H9 (cell line): ENCODE data around the gene OR2H1. TPM values are rescaled to one million over a fixed set of nuclear protein-coding genes. Genes with fewer than 3 reads are reported as not detected.

ENCODE experiments used
- DNase-seq: peaks from one replicate; pipeline ENCODE4 v3.0.0-alpha.2; 2017
- H2AFZ ChIP-seq: one replicate; pipeline ENCODE4 v1.6.1; 2013; ENCODE audit warnings: mild to moderate bottlenecking, low read length, control low read depth, moderate library complexity
- H2AK5ac ChIP-seq: 2 replicates; pipeline ENCODE4 v1.6.1; 2013; ENCODE audit warnings: low read length, control low read depth, mixed read lengths; ENCODE audit not compliant: insufficient read length
- H2BK120ac ChIP-seq: one replicate; pipeline ENCODE4 v1.6.1; 2013; ENCODE audit warnings: low read depth, mild to moderate bottlenecking, low read length, control low read depth, inconsistent platforms; ENCODE audit not compliant: poor library complexity, severe bottlenecking
- H2BK12ac ChIP-seq: 2 replicates; pipeline ENCODE4 v1.6.1; 2013; ENCODE audit warnings: low read length, control low read depth, mixed read lengths, low read depth; ENCODE audit not compliant: insufficient read length
- H2BK15ac ChIP-seq: 2 replicates; pipeline ENCODE4 v1.6.1; 2013; ENCODE audit warnings: low read depth, low read length, control low read depth
- H2BK20ac ChIP-seq: one replicate; pipeline ENCODE4 v1.6.1; 2013; ENCODE audit warnings: low read depth, mild to moderate bottlenecking, low read length, control low read depth, inconsistent platforms; ENCODE audit not compliant: poor library complexity, severe bottlenecking
- H2BK5ac ChIP-seq: 2 replicates; pipeline ENCODE4 v1.6.1; 2013; ENCODE audit warnings: low read length, control low read depth, mixed read lengths; ENCODE audit not compliant: insufficient read length
- H3K14ac ChIP-seq: 2 replicates; pipeline ENCODE4 v1.6.1; 2013; ENCODE audit warnings: low read length, control low read depth; ENCODE audit not compliant: insufficient read depth
- H3K18ac ChIP-seq: 2 replicates; pipeline ENCODE4 v1.6.1; 2013; ENCODE audit warnings: low read depth, mild to moderate bottlenecking, mixed read lengths, low read length, control low read depth; ENCODE audit not compliant: insufficient read length
- H3K23ac ChIP-seq: 2 replicates; pipeline ENCODE4 v1.6.1; 2013; ENCODE audit warnings: low read length, control low read depth, mixed read lengths, low read depth; ENCODE audit not compliant: insufficient read length
- H3K23me2 ChIP-seq: 2 replicates; pipeline ENCODE4 v1.6.1; 2013; ENCODE audit warnings: low read depth, mild to moderate bottlenecking, mixed read lengths, low read length, control low read depth; ENCODE audit not compliant: insufficient read length, poor library complexity, severe bottlenecking
- H3K27ac ChIP-seq: 2 replicates; pipeline ENCODE4 v1.5.1; 2013; ENCODE audit warnings: low read length, control low read depth, mixed read lengths, low read depth; ENCODE audit not compliant: insufficient read length
- H3K27me3 ChIP-seq: 2 replicates; pipeline ENCODE4 v1.6.1; 2013; ENCODE audit warnings: low read length, control low read depth, inconsistent platforms; ENCODE audit not compliant: insufficient read depth
- H3K4ac ChIP-seq: 2 replicates; pipeline ENCODE4 v1.6.1; 2013; ENCODE audit warnings: low read depth, mild to moderate bottlenecking, control low read depth, inconsistent platforms, low read length, moderate library complexity
- H3K4me1 ChIP-seq: 2 replicates; pipeline ENCODE4 v1.6.1; 2013; ENCODE audit warnings: low read length, control low read depth, inconsistent platforms; ENCODE audit not compliant: insufficient read depth
- H3K4me2 ChIP-seq: 2 replicates; pipeline ENCODE4 v1.6.1; 2013; ENCODE audit warnings: low read length, control low read depth, mixed read lengths; ENCODE audit not compliant: insufficient read length, insufficient read depth
- H3K56ac ChIP-seq: 2 replicates; pipeline ENCODE4 v1.6.1; 2013; ENCODE audit warnings: low read depth, mild to moderate bottlenecking, mixed read lengths, low read length, control low read depth; ENCODE audit not compliant: insufficient read length
- H3K79me1 ChIP-seq: 2 replicates; pipeline ENCODE4 v1.6.1; 2013; ENCODE audit warnings: low read depth, mild to moderate bottlenecking, moderate library complexity, low read length, control low read depth, inconsistent platforms; ENCODE audit not compliant: insufficient read depth, poor library complexity, severe bottlenecking
- H3K79me2 ChIP-seq: 2 replicates; pipeline ENCODE4 v1.6.1; 2013; ENCODE audit warnings: low read length, control low read depth, inconsistent platforms; ENCODE audit not compliant: insufficient read depth
- H3K9ac ChIP-seq: 2 replicates; pipeline ENCODE4 v1.6.1; 2013; ENCODE audit warnings: low read length, control low read depth, mixed read lengths; ENCODE audit not compliant: insufficient read length; ENCODE audit errors: extremely low read depth
- H3K9me3 ChIP-seq: one replicate; pipeline ENCODE4 v1.6.1; 2013; ENCODE audit warnings: low read depth, low read length, inconsistent platforms; ENCODE audit not compliant: control insufficient read depth
- H3T11ph ChIP-seq: one replicate; pipeline ENCODE4 v1.6.1; 2013; ENCODE audit warnings: mild to moderate bottlenecking, low read length, control low read depth, inconsistent platforms
- H4K20me1 ChIP-seq: one replicate; pipeline ENCODE4 v1.6.1; 2013; ENCODE audit not compliant: control insufficient read depth, insufficient read length, insufficient read depth
- H4K5ac ChIP-seq: 2 replicates; pipeline ENCODE4 v1.6.1; 2013; ENCODE audit warnings: low read depth, mild to moderate bottlenecking, mixed read lengths, low read length, control low read depth; ENCODE audit not compliant: insufficient read length
- H4K8ac ChIP-seq: replicated peaks from 2 replicates; pipeline ENCODE4 v1.6.1; 2013; ENCODE audit warnings: low read length, control low read depth, mixed read lengths, low read depth; ENCODE audit not compliant: insufficient read length
- H4K91ac ChIP-seq: 2 replicates; pipeline ENCODE4 v1.6.1; 2013; ENCODE audit warnings: low read depth, mild to moderate bottlenecking, moderate library complexity, mixed read lengths, low read length, control low read depth; ENCODE audit not compliant: insufficient read length
- H3K27ac Mint-ChIP-seq, 3 experiments: 2 replicates in 2 of 3; 3 replicates in 1 of 3; pipeline ENCODE4 v1.8.0; 2020 to 2021; ENCODE audit warnings: mixed read lengths in 3 of 3, mild to moderate bottlenecking in 1 of 3, moderate library complexity in 1 of 3
- H3K27me3 Mint-ChIP-seq: 2 replicates; pipeline ENCODE4 v1.8.0; 2021; ENCODE audit warnings: low read depth, mild to moderate bottlenecking, moderate library complexity, mixed read lengths
- H3K36me3 Mint-ChIP-seq, 3 experiments: 2 replicates in 2 of 3; 3 replicates in 1 of 3; pipeline ENCODE4 v1.8.0; 2020 to 2021; ENCODE audit warnings: low read depth in 3 of 3, mixed read lengths in 3 of 3; ENCODE audit not compliant: insufficient read depth in 1 of 3
- H3K4me1 Mint-ChIP-seq, 2 experiments: 2 replicates each; pipeline ENCODE4 v1.8.0; 2020; ENCODE audit warnings: mixed read lengths in 2 of 2
- H3K4me3 Mint-ChIP-seq, 2 experiments: 2 replicates in 1 of 2; 3 replicates in 1 of 2; pipeline ENCODE4 v1.8.0; 2020 to 2021; ENCODE audit warnings: mild to moderate bottlenecking in 2 of 2, mixed read lengths in 2 of 2, moderate library complexity in 1 of 2
- H3K9me3 Mint-ChIP-seq, 2 experiments: 2 replicates in 1 of 2; 3 replicates in 1 of 2; pipeline ENCODE4 v1.8.0; 2020; ENCODE audit warnings: mild to moderate bottlenecking in 2 of 2, mixed read lengths in 2 of 2, moderate library complexity in 1 of 2
- CTCF ChIP-seq: fragments of 200-600 bp; sonication (generic); conservative IDR thresholded peaks from 3 replicates; pipeline ENCODE4 v1.8.0; 2021; ENCODE audit warnings: antibody characterized with exemption, mild to moderate bottlenecking
- total RNA-seq: library from RNA; stranded (reverse); gene quantifications from 2 replicates; pipeline ENCODE4 v1.2.1, GENCODE V29; 2021

Gene OR2H1
- total RNA-seq, 1 experiment from 2014 or later, result not detected

- Mint-ChIP-seq H3K36me3 (no peaks in the 10 kb centered on the region), H3K4me1 (no peaks in the 10 kb centered on the region), H3K4me3 (no peak within 1 kb of the TSS), H3K27ac (no peak within 1 kb of the TSS), H3K27me3 (peaks cover 5% of the 10 kb centered on the region; the same call in 1 of the 2 replicates), H3K9me3 (peaks cover 2 to 7% of the 10 kb centered on the region in 2 experiments; a peak in 3 of 5 replicates)
- no peak for DNase-seq
- no peaks in the 10 kb centered on the region for H3K27me3 ChIP-seq
- H2BK20ac ChIP-seq, result no peak within 1 kb of the TSS
- H3K9ac ChIP-seq, result no peak within 1 kb of the TSS
- H3K79me1 ChIP-seq, result no peaks in the 10 kb centered on the region
- H3K23ac ChIP-seq, result no peak within 1 kb of the TSS
- H2AK5ac ChIP-seq, result no peak within 1 kb of the TSS
- H3K23me2 ChIP-seq, result no peaks in the 10 kb centered on the region
- no peak within 1 kb of the TSS for H3K27ac ChIP-seq
- no peak within 1 kb of the TSS for H4K8ac ChIP-seq
- H3K4me1 ChIP-seq, result no peaks in the 10 kb centered on the region
- H4K20me1 ChIP-seq, result no peaks in the 10 kb centered on the region
- H2BK5ac ChIP-seq, result no peak within 1 kb of the TSS
- no peak within 1 kb of the TSS for H4K5ac ChIP-seq
- H3K79me2 ChIP-seq, result no peaks in the 10 kb centered on the region
- no peak within 1 kb of the TSS for H3K4me2 ChIP-seq
- no peak within 1 kb of the TSS for H3K14ac ChIP-seq
- H2AFZ ChIP-seq, result no peak within 1 kb of the TSS
- no peak within 1 kb of the TSS for H3K4ac ChIP-seq
- H2BK12ac ChIP-seq, result no peak within 1 kb of the TSS
- H3T11ph ChIP-seq, result no peak within 1 kb of the TSS
- H3K9me3 ChIP-seq, result no peaks in the 10 kb centered on the region
- no peak within 1 kb of the TSS for H2BK15ac ChIP-seq
- no peak within 1 kb of the TSS for H2BK120ac ChIP-seq
- no peak within 1 kb of the TSS for H4K91ac ChIP-seq
- TF ChIP-seq CTCF, result peak; percentile 59
- no peak within 1 kb of the TSS for H3K18ac ChIP-seq
- no peak within 1 kb of the TSS for H3K56ac ChIP-seq
Measured at GRCh38 chr6:29414588-29414987, 42.4 kb upstream of the OR2H1 start, which contains the start of gene OR12D1. Gene OR12D1 (plus strand): TSS chr6:29414928.
